ENCODE measurements around the gene INTS4.

DNA sequence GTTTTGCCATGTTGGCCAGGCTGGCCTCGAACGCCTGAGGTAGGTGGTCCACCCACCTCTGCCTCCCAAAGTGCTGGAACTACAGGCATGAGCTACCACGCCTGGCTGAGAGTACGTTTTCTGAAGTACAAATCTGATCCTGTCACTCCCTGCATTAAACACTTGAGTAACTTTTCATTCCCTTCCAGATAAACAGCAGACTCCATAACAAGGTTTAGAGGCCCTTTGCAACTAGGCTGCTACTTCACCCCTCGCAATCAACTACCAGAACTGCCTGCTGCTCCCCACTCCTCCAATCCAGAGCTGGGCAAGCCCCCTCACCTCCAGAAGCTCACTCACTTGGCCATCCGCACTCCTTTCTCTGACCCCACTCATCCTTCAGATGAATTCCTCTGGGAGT lies 27.1 kb upstream of the INTS4 start:
- TF ChIP-seq EZH2phosphoT487 (IDR thresholded peaks at IDR 0.05; ENCODE audit: unreplicated experiment) (no peak), EZH2 (IDR thresholded peaks at IDR 0.05; ENCODE audit: low read depth, unreplicated experiment) (no peak), STAT1 (IDR thresholded peaks at IDR 0.05; ENCODE audit: unreplicated experiment) (no peak), POLR2AphosphoS5 (IDR thresholded peaks at IDR 0.05; ENCODE audit: low read depth) (no peak)
- TF ChIP-seq, protein P1, sequence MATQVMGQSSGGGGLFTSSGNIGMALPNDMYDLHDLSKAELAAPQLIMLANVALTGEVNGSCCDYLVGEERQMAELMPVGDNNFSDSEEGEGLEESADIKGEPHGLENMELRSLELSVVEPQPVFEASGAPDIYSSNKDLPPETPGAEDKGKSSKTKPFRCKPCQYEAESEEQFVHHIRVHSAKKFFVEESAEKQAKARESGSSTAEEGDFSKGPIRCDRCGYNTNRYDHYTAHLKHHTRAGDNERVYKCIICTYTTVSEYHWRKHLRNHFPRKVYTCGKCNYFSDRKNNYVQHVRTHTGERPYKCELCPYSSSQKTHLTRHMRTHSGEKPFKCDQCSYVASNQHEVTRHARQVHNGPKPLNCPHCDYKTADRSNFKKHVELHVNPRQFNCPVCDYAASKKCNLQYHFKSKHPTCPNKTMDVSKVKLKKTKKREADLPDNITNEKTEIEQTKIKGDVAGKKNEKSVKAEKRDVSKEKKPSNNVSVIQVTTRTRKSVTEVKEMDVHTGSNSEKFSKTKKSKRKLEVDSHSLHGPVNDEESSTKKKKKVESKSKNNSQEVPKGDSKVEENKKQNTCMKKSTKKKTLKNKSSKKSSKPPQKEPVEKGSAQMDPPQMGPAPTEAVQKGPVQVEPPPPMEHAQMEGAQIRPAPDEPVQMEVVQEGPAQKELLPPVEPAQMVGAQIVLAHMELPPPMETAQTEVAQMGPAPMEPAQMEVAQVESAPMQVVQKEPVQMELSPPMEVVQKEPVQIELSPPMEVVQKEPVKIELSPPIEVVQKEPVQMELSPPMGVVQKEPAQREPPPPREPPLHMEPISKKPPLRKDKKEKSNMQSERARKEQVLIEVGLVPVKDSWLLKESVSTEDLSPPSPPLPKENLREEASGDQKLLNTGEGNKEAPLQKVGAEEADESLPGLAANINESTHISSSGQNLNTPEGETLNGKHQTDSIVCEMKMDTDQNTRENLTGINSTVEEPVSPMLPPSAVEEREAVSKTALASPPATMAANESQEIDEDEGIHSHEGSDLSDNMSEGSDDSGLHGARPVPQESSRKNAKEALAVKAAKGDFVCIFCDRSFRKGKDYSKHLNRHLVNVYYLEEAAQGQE (IDR thresholded peaks at IDR 0.05; ENCODE audit: unreplicated experiment), result no peak
- TF ChIP-seq, protein P2, sequence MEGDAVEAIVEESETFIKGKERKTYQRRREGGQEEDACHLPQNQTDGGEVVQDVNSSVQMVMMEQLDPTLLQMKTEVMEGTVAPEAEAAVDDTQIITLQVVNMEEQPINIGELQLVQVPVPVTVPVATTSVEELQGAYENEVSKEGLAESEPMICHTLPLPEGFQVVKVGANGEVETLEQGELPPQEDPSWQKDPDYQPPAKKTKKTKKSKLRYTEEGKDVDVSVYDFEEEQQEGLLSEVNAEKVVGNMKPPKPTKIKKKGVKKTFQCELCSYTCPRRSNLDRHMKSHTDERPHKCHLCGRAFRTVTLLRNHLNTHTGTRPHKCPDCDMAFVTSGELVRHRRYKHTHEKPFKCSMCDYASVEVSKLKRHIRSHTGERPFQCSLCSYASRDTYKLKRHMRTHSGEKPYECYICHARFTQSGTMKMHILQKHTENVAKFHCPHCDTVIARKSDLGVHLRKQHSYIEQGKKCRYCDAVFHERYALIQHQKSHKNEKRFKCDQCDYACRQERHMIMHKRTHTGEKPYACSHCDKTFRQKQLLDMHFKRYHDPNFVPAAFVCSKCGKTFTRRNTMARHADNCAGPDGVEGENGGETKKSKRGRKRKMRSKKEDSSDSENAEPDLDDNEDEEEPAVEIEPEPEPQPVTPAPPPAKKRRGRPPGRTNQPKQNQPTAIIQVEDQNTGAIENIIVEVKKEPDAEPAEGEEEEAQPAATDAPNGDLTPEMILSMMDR (conservative IDR thresholded peaks at IDR 0.05; ENCODE audit: low read depth in 2 of 2), result no peak

Measured in GM23338 (cell line).